Hepatocyte (in vitro differentiated cells): ENCODE measurements around the gene CEACAM19. TPM values are rescaled to one million over a fixed set of nuclear protein-coding genes. Genes with fewer than 3 reads are reported as not detected.
A peak's percentile ranks its signal among the peaks of the same experiment; 100 is the strongest.
"Not testable (repeated sequence)": the region's sequence is repeated elsewhere in the genome, so short reads cannot be mapped to it uniquely, and the experiment has no call there.

Experiments
- DNase-seq: peaks from one replicate; pipeline ENCODE4 v3.0.0-alpha.2; 2016; ENCODE audit warnings: low spot score
- H2AFZ ChIP-seq: fragments of 200-600 bp; sonication (generic); 2 replicates; pipeline ENCODE4 v1.6.0; 2016; ENCODE audit warnings: antibody characterized with exemption, mild to moderate bottlenecking
- H3K27ac ChIP-seq: fragments of 200-600 bp; sonication (generic); 2 replicates; pipeline ENCODE4 v1.5.1; 2016; ENCODE audit warnings: mild to moderate bottlenecking
- H3K27me3 ChIP-seq: fragments of 200-600 bp; sonication (generic); 2 replicates; pipeline ENCODE4 v1.6.1; 2016
- H3K36me3 ChIP-seq: fragments of 200-600 bp; sonication (generic); replicated peaks from 2 replicates; pipeline ENCODE4 v1.5.1; 2016; ENCODE audit warnings: low read depth; ENCODE audit not compliant: insufficient read depth
- H3K4me1 ChIP-seq: fragments of 200-600 bp; sonication (generic); 2 replicates; pipeline ENCODE4 v1.5.1; 2016; ENCODE audit warnings: mild to moderate bottlenecking, moderate library complexity; ENCODE audit not compliant: insufficient read depth
- H3K4me2 ChIP-seq: fragments of 200-600 bp; sonication (generic); 2 replicates; pipeline ENCODE4 v1.6.0; 2016
- H3K4me3 ChIP-seq: fragments of 200-600 bp; sonication (generic); 2 replicates; pipeline ENCODE4 v1.5.1; 2016; ENCODE audit warnings: mild to moderate bottlenecking
- H3K79me2 ChIP-seq: fragments of 200-600 bp; sonication (generic); 2 replicates; pipeline ENCODE4 v1.6.0; 2017; ENCODE audit warnings: mild to moderate bottlenecking
- H3K9me2 ChIP-seq: fragments of 200-600 bp; sonication (generic); replicated peaks from 2 replicates; pipeline ENCODE4 v1.6.0; 2017; ENCODE audit warnings: mild to moderate bottlenecking; ENCODE audit not compliant: insufficient read depth
- H3K9me3 ChIP-seq: fragments of 200-600 bp; sonication (generic); 2 replicates; pipeline ENCODE4 v1.5.1; 2016; ENCODE audit warnings: low read depth, mild to moderate bottlenecking
- H4K20me1 ChIP-seq: fragments of 200-600 bp; sonication (generic); 2 replicates; pipeline ENCODE4 v1.6.0; 2016; ENCODE audit warnings: mild to moderate bottlenecking; ENCODE audit not compliant: insufficient read depth, poor library complexity, severe bottlenecking
- EZH2 ChIP-seq: fragments of 200-600 bp; sonication (generic); IDR thresholded peaks from 2 replicates; pipeline ENCODE4 v1.6.1; 2016; ENCODE audit warnings: antibody characterized with exemption, mild to moderate bottlenecking, borderline replicate concordance
- EZH2phosphoT487 ChIP-seq: fragments of 200-600 bp; sonication (generic); IDR thresholded peaks from one replicate; pipeline ENCODE4 v1.6.1; 2018; ENCODE audit warnings: antibody characterized with exemption, mild to moderate bottlenecking, low read depth, moderate library complexity; ENCODE audit not compliant: unreplicated experiment, severe bottlenecking
- WGBS: methylation state at CpG from one replicate; pipeline ENCODE4 v1.1.6; 2016; ENCODE audit warnings: low lambda C conversion rate; ENCODE audit errors: missing lambda C conversion rate; 5-methylcytosine and 5-hydroxymethylcytosine counted together
- polyA plus RNA-seq: library from polyadenylated mRNA; unstranded; fragments of >200 nt; fragmentation: Nextera tagmentation; extraction: Ambion mirVana; gene quantifications from 2 replicates; pipeline ENCODE4 v1.2.1, GENCODE V29; 2016
- total RNA-seq: library from RNA; depleted of rRNA; stranded (reverse); fragments of >200 nt; gene quantifications from 2 replicates; pipeline ENCODE4 v1.2.3, GENCODE V29; 2014
- TF ChIP-seq, protein P1 (sequence below): fragments of 200-600 bp; sonication (generic); IDR thresholded peaks from 2 replicates; pipeline ENCODE4 v1.5.1; 2016; ENCODE audit warnings: antibody characterized with exemption, mild to moderate bottlenecking; ENCODE audit not compliant: poor library complexity

The CEACAM19 gene
- total and polyA plus RNA-seq, 2 experiments from 2014 or later = 2.8 to 5.6 TPM

- Histone ChIP-seq H3K27ac (no peak overlapping the region), H3K27me3 (no peaks in the 10 kb centered on the region), H4K20me1 (no peaks in the 10 kb centered on the region), H3K4me3 (no peak overlapping the region), H3K9me3 (no peaks in the 10 kb centered on the region), H3K4me2 (no peak overlapping the region), H2AFZ (no peak overlapping the region), H3K79me2 (no peaks in the 10 kb centered on the region), H3K4me1 (peaks cover 6% of the 10 kb centered on the region), H3K9me2 (no peaks in the 10 kb centered on the region), H3K36me3 (no peaks in the 10 kb centered on the region)
- 98% methylated on average over 4 of the region's 4 CpGs for WGBS
- no peak for DNase-seq
- TF ChIP-seq EZH2 = no peak
- TF ChIP-seq, protein P1, sequence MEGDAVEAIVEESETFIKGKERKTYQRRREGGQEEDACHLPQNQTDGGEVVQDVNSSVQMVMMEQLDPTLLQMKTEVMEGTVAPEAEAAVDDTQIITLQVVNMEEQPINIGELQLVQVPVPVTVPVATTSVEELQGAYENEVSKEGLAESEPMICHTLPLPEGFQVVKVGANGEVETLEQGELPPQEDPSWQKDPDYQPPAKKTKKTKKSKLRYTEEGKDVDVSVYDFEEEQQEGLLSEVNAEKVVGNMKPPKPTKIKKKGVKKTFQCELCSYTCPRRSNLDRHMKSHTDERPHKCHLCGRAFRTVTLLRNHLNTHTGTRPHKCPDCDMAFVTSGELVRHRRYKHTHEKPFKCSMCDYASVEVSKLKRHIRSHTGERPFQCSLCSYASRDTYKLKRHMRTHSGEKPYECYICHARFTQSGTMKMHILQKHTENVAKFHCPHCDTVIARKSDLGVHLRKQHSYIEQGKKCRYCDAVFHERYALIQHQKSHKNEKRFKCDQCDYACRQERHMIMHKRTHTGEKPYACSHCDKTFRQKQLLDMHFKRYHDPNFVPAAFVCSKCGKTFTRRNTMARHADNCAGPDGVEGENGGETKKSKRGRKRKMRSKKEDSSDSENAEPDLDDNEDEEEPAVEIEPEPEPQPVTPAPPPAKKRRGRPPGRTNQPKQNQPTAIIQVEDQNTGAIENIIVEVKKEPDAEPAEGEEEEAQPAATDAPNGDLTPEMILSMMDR = no peak
- TF ChIP-seq EZH2phosphoT487 = no peak
Measured at GRCh38 chr19:44624840-44625354, 46.4 kb upstream of the CEACAM19 start.

DNA sequence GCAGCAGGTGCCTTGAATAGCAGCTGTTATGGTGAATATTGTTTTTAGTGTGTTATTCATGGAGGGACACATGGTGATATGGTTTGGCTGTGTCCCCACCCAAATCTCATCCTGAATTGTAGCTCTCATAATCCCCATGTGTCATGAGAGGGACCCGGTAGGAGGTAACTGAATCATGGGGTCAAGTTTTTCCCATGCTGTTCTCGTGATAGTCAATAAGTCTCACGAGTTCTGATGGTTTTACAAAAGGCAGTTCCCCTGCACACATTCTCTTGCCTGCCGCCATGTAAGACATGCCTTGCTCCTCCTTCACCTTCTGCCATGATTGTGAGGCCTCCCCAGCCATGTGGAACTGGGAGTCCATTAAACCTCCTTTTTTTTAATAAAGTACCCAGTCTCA, 45.6 kb upstream of the CEACAM19 start:
- not testable (repeated sequence) for H3K4me1 ChIP-seq, H3K4me2 ChIP-seq
- WGBS = 87% methylated on average over 4 of the region's 4 CpGs

DNA sequence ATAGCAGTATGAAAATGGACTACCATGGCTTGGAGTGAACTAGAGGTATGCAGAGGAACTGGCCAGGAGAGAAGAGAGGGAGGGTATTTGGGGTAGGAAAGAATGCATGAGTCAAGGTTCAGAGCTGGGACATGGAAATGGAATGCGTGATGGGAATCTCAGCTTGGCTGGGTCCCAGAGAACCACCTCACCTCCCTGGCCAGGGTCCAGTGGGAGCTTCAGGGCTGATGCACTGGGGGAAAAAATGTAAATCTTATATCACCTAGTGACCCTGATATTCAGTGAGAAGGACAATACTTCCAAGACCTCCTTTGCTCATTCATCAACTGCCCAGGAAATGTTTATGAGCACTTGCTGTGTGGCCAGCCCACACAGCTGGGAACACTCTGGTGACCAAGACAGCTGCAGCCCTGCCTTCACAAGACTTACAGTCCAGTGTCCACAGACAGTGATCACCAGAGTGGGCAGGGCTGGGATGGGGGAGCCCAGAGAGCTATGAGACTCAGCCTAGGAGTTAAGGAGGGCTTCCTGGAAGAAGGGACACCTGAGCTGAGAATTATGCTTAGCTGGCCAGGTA, 45.1 kb upstream of the CEACAM19 start:
- 65% methylated on average over 1 of the region's 1 CpG for WGBS
- Histone ChIP-seq H3K4me3 (no peak overlapping the region), H3K4me1 (peaks cover 6% of the 10 kb centered on the region), H3K27ac (peak overlapping the region; percentile 52), H3K27me3 (no peaks in the 10 kb centered on the region), H3K9me3 (no peaks in the 10 kb centered on the region), H3K4me2 (no peak overlapping the region), H3K9me2 (no peaks in the 10 kb centered on the region), H3K36me3 (no peaks in the 10 kb centered on the region), H4K20me1 (no peaks in the 10 kb centered on the region), H3K79me2 (no peaks in the 10 kb centered on the region), H2AFZ (no peak overlapping the region)
- TF ChIP-seq, protein P1 = no peak
- TF ChIP-seq EZH2phosphoT487 (no peak), EZH2 (no peak)
- peak; percentile 55 for DNase-seq

More for the DNA sequence above, 45.6 kb upstream of the CEACAM19 start:
- not testable (repeated sequence) for H2AFZ ChIP-seq, H4K20me1 ChIP-seq, H3K27me3 ChIP-seq, H3K9me3 ChIP-seq, H3K4me3 ChIP-seq, H3K9me2 ChIP-seq, H3K36me3 ChIP-seq, DNase-seq, H3K79me2 ChIP-seq
- peak overlapping the region; percentile 12 for H3K27ac ChIP-seq

GRCh38 chr19:44627631-44628030, 43.7 kb upstream of the CEACAM19 start:
- Histone ChIP-seq H3K27ac (no peak overlapping the region), H3K9me3 (no peaks in the 10 kb centered on the region), H3K9me2 (no peaks in the 10 kb centered on the region), H3K79me2 (no peaks in the 10 kb centered on the region), H3K4me3 (no peak overlapping the region), H3K4me2 (no peak overlapping the region), H3K4me1 (peaks cover 6% of the 10 kb centered on the region), H3K27me3 (no peaks in the 10 kb centered on the region), H3K36me3 (no peaks in the 10 kb centered on the region), H4K20me1 (no peaks in the 10 kb centered on the region), H2AFZ (no peak overlapping the region)
- DNase-seq = no peak
- WGBS = 97% methylated on average over 4 of the region's 4 CpGs
- no peak for TF ChIP-seq EZH2phosphoT487
- TF ChIP-seq EZH2 = no peak
- TF ChIP-seq, protein P1 = no peak
